GM10248 (cell line): Measurements from ENCODE around the gene SMOC2.
"Not testable (repeated sequence)": the region's sequence is repeated elsewhere in the genome, so short reads cannot be mapped to it uniquely, and the experiment has no call there.

ENCODE experiments used
- CTCF ChIA-PET: fragments of 300-600 bp; sonication (Branson Sonifier 250); formaldehyde crosslinking; extraction: SDS; loops from one replicate; lab custom pipeline; 2021; ENCODE audit warnings: antibody characterized with exemption; lab: Yijun Ruan, JAX
- POLR2A ChIA-PET: fragments of 350-650 bp; sonication (Branson Sonifier 250); formaldehyde crosslinking; extraction: SDS; loops from one replicate; lab custom pipeline; 2020; ENCODE audit warnings: antibody characterized with exemption; lab: Yijun Ruan, JAX
- DNase-seq: peaks from one replicate; pipeline ENCODE4 v3.0.0; 2012; ENCODE audit errors: extremely low spot score
- TF ChIP-seq, protein P1 (sequence below): IDR thresholded peaks from 2 replicates; pipeline ENCODE4 v1.5.1; 2012; ENCODE audit warnings: mild to moderate bottlenecking, low read depth; ENCODE audit errors: extremely low read depth, missing control alignments, control extremely low read depth

Gene SMOC2

DNA sequence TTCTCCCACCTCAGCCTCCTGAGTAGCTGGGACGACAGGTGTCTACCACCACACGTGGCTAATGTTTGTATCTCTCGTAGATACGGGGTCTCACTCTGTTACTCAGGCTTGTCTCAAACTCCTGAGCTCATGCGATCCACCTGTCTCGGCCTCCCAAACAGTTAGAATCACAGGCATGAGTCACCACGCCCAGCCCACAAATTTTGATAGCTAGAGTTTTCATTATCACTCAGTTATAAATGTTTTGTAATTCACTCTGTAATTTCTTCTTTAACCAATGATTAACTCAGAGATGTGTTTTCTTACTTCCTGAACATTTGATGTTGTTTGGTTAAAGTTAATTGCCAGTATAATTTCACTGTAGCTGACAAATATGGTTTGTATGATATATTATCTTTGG, 249.3 kb downstream of the SMOC2 start:
- TF ChIP-seq, protein P1, sequence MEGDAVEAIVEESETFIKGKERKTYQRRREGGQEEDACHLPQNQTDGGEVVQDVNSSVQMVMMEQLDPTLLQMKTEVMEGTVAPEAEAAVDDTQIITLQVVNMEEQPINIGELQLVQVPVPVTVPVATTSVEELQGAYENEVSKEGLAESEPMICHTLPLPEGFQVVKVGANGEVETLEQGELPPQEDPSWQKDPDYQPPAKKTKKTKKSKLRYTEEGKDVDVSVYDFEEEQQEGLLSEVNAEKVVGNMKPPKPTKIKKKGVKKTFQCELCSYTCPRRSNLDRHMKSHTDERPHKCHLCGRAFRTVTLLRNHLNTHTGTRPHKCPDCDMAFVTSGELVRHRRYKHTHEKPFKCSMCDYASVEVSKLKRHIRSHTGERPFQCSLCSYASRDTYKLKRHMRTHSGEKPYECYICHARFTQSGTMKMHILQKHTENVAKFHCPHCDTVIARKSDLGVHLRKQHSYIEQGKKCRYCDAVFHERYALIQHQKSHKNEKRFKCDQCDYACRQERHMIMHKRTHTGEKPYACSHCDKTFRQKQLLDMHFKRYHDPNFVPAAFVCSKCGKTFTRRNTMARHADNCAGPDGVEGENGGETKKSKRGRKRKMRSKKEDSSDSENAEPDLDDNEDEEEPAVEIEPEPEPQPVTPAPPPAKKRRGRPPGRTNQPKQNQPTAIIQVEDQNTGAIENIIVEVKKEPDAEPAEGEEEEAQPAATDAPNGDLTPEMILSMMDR, result no peak
- CTCF ChIA-PET, result no interaction called here
- POLR2A ChIA-PET, result no interaction called here
- DNase-seq, result no peak

- ChIA-PET CTCF (no interaction called here), POLR2A (no interaction called here)
- TF ChIP-seq, protein P1, result no peak
- DNase-seq, result no peak
These were observed 250.8 kb downstream of the SMOC2 start for GRCh38 chr6:168691774-168692173.

- POLR2A ChIA-PET, result no interaction called here
- TF ChIP-seq, protein P1, result no peak
- DNase-seq, result no peak
- CTCF ChIA-PET, result no interaction called here
These were observed 251.4 kb downstream of the SMOC2 start for GRCh38 chr6:168692193-168692914.

DNA sequence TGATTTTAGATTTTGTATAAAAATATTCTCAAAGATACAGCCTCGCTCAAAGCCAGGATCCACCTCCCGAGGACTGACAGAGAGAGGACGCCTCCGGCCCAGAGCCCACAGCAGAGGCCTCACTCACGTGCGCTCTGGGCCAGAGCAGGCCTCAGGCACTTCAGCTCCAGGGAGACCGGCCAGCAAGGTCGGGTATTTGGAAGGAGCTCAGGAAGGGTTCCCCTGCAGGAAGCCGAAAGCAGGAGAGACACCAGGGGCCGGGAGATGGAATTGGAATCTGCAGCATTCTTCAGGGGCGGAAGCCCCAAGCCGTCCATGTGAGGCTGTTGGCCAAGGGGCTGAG, 251.9 kb downstream of the SMOC2 start:
- POLR2A ChIA-PET, CTCF ChIA-PET, DNase-seq: not testable (repeated sequence)

DNA sequence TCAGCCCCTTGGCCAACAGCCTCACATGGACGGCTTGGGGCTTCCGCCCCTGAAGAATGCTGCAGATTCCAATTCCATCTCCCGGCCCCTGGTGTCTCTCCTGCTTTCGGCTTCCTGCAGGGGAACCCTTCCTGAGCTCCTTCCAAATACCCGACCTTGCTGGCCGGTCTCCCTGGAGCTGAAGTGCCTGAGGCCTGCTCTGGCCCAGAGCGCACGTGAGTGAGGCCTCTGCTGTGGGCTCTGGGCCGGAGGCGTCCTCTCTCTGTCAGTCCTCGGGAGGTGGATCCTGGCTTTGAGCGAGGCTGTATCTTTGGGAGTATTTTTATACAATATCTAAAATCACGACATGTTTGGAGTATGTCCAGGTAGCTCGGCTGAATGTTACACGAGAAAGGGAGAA, 253.8 kb downstream of the SMOC2 start:
- POLR2A ChIA-PET, DNase-seq, CTCF ChIA-PET: not testable (repeated sequence)

DNA sequence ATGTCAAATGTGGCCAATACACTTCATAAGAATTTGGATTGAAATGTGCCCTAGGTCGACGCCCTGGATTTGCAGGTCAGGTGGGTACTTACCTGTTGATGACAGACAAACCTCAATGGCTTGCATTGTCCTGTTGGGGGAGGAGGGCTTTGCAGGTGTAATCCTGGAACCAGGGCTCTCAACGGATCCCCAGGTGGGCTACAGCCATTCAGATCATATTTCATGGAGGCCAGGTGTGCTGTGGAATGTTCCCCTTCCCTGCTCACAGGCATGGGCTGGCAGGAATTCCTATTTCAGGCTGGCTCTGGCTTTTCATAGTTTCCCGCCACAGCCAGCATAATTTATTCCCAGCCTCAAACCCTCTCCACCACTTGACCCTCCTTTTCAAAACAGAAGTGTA, 254.7 kb downstream of the SMOC2 start:
- ChIA-PET POLR2A (no interaction called here), CTCF (interaction anchor here (1.3 kb wide), 1 partner anchor 9 kb away, joined by 3 read pairs; no protein-coding TSS in a partner anchor)
- TF ChIP-seq, protein P1, result no peak
- no peak for DNase-seq

DNA sequence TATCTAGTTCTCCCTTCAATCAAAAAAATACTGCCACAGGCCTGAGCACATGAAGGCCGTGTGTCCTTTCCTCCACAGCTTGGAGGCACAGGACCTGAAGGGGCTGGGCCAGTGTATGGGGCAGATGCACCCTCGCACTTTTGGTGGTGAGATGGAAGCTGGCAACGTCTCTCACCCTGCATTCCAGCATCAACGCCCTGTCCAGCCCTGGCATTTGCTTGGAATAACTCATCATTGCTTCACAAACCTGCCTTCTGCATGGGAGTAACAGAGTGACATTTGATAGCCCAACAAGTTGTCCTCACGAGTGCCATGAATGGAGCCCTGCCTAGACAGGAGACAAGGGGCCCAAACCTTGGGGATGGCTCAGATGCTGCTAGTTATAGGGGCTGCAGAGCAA, 257.9 kb downstream of the SMOC2 start:
- ChIA-PET POLR2A (no interaction called here), CTCF (no interaction called here)

More for the DNA sequence above, 257.9 kb downstream of the SMOC2 start:
- DNase-seq, result no peak
- TF ChIP-seq, protein P1, result no peak
